Kidney (tissue), 14 donors: ENCODE results near the gene EID1. TPM values are rescaled to one million over a fixed set of nuclear protein-coding genes. Genes with fewer than 3 reads are reported as not detected.
A peak's percentile ranks its signal among the peaks of the same experiment; 100 is the strongest.

Experiments used
- DNase-seq, 5 donors: peaks; one replicate each; pipeline ENCODE4 v3.0.0-alpha.2; 2013 to 2020
- FAIRE-seq: peaks from 2 replicates; lab custom pipeline; 2012; peaks lifted over from hg19 to GRCh38; lab: Jason Lieb, UNC
- H3K27ac ChIP-seq, 2 donors: one replicate each; pipeline ENCODE4 v1.7.0; 2013; ENCODE audit warnings: low read depth in 2 of 2, low read length in 2 of 2, inconsistent platforms in 1 of 2
- H3K27me3 ChIP-seq: one replicate; pipeline ENCODE4 v1.7.1; 2013; ENCODE audit warnings: low read length, inconsistent platforms; ENCODE audit not compliant: control insufficient read depth, insufficient read depth
- H3K36me3 ChIP-seq, 3 donors: one replicate each; pipeline versions ENCODE4 v1.7.0 to v1.7.1; 2013; ENCODE audit warnings: low read length in 3 of 3, control low read depth in 1 of 3, inconsistent platforms in 1 of 3; ENCODE audit not compliant: insufficient read depth in 3 of 3, control insufficient read depth in 2 of 3
- H3K4me1 ChIP-seq, 3 donors: one replicate each; pipeline versions ENCODE4 v1.7.0 to v1.7.1; 2013; ENCODE audit warnings: low read length in 3 of 3, inconsistent platforms in 1 of 3, low read depth in 1 of 3; ENCODE audit not compliant: control insufficient read depth in 2 of 3, insufficient read depth in 2 of 3
- H3K4me3 ChIP-seq, 3 donors: one replicate each; pipeline versions ENCODE4 v1.7.0 to v1.8.1; 2013; ENCODE audit warnings: low read length in 3 of 3, control low read depth in 1 of 3, inconsistent platforms in 1 of 3
- H3K9ac ChIP-seq, 3 donors: one replicate each; pipeline versions ENCODE4 v1.7.0 to v1.7.1; 2013; ENCODE audit warnings: low read length in 3 of 3, control low read depth in 1 of 3, inconsistent platforms in 1 of 3
- H3K9me3 ChIP-seq, 3 donors: one replicate each; pipeline versions ENCODE4 v1.7.0 to v1.7.1; 2013; ENCODE audit warnings: low read length in 3 of 3, control low read depth in 1 of 3, inconsistent platforms in 1 of 3; ENCODE audit not compliant: control insufficient read depth in 2 of 3, insufficient read depth in 1 of 3
- CTCF ChIP-seq: IDR thresholded peaks from 3 replicates; pipeline ENCODE4 v1.5.1; 2012; ENCODE audit warnings: mild to moderate bottlenecking, moderate library complexity, borderline replicate concordance; ENCODE audit not compliant: insufficient read depth; ENCODE audit errors: extremely low read depth
- intact Hi-C: fragments of 100-400 bp; cut with DNase I; formaldehyde crosslinking; loops from one replicate; pipeline ENCODE4 v1.11.1; 2022
- polyA plus RNA-seq: library from polyadenylated mRNA; stranded (reverse); fragments of 350-450 nt; fragmentation: Illumina TruSeq; extraction: RNeasy Lipid Tissue Mini Kit (QIAGEN cat#74804); gene quantifications from one replicate; pipeline ENCODE4 v1.2.3, GENCODE V29; 2014; ENCODE audit warnings: low read depth, low replicate concordance; ENCODE audit not compliant: insufficient read depth
- total RNA-seq: library from RNA; stranded (reverse); fragmentation: NEBNext Ultra II Directional; extraction: Animal tissue kit (Norgen Biotek cat#: 25700); gene quantifications from one replicate; pipeline ENCODE4 v1.2.1, GENCODE V29; 2021
- donor health status: control.
- donor health status: control.
- donor health status: control.
- donor health status: control.
- donor health status: control.
- donor health status: DM: yes; HTN: yes; CAD: no.
- donor health status: Normal renal cell carcinoma (clear cell type).

EID1 gene
- total and polyA plus RNA-seq, 2 donors from 2014 or later: 119 to 123 TPM

GRCh38 chr15:48859426-48859825 lies 18.5 kb upstream of the EID1 start:
- H3K4me1 ChIP-seq: peaks cover 0 to 5% (median 2%) of the 10 kb centered on the region in 3 donors
- DNase-seq (no peak), FAIRE-seq (peak; percentile 8)
- H3K9me3 ChIP-seq: no peaks in the 10 kb centered on the region
- intact Hi-C loops: no loop called here
- H3K36me3 ChIP-seq: no peaks in the 10 kb centered on the region
- H3K9ac ChIP-seq: no peak overlapping the region
- TF ChIP-seq CTCF: no peak
- H3K4me3 ChIP-seq: no peak overlapping the region
- H3K27ac ChIP-seq: no peak overlapping the region
- H3K27me3 ChIP-seq: no peaks in the 10 kb centered on the region

- H3K9ac ChIP-seq: no peak overlapping the region
- peak; percentile 95 for FAIRE-seq
- intact Hi-C loops: no loop called here
Observed at GRCh38 chr15:48861813-48862431, 16.0 kb upstream of the EID1 start.

DNA sequence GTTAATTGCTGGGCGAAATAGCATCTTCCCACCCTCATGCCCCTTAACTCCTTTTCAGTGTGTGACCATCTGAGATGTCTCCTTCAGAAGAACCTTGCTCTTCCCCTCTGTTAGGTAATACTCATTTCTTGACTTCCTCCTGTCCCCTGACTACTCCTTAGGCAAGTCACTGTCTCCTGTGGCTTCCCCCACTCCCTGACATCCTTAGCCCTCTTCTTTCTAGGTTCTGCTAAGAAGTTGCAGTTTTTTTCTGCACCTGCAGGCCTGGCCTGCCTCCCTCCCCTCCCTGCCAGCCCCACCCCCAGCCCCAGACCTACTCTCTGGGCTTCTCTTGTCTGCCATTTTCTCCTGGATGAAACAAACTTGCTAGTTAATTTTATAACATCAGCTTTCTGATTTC lies 15.2 kb upstream of the EID1 start:
- no peaks in the 10 kb centered on the region for H3K4me1 ChIP-seq
- TF ChIP-seq CTCF: no peak
- H3K27me3 ChIP-seq: no peaks in the 10 kb centered on the region
- DNase-seq (no peak), FAIRE-seq (no peak)
- no peak overlapping the region for H3K9ac ChIP-seq
- H3K36me3 ChIP-seq: no peaks in the 10 kb centered on the region
- no peaks in the 10 kb centered on the region for H3K9me3 ChIP-seq
- intact Hi-C loops: no loop called here
- H3K27ac ChIP-seq: no peak overlapping the region
- H3K4me3 ChIP-seq: no peak overlapping the region

More at GRCh38 chr15:48861813-48862431, 16.0 kb upstream of the EID1 start:
- peak; percentile 82 for TF ChIP-seq CTCF
- Histone ChIP-seq H3K4me3 (no peak overlapping the region), H3K27ac (no peak overlapping the region), H3K4me1 (no peaks in the 10 kb centered on the region), H3K9me3 (no peaks in the 10 kb centered on the region), H3K36me3 (no peaks in the 10 kb centered on the region), H3K27me3 (no peaks in the 10 kb centered on the region)
- DNase-seq: peak in 3 of 5 donors; percentile 47 to 85 (median 70)
